Measurements from ENCODE around the gene RALGAPA2. TPM values are rescaled to one million over a fixed set of nuclear protein-coding genes. Genes with fewer than 3 reads are reported as not detected.

Gene RALGAPA2
- total RNA-seq (ENCODE audit: insufficient read depth, low replicate concordance) = 15.6 TPM

- DNase-seq (ENCODE audit: low spot score) = peak; percentile 99
Observed at GRCh38 chr20:20712474-20713243, at the start of gene RALGAPA2. Gene RALGAPA2, minus strand, starts transcription at chr20:20712644. Its CDS starts 164 bp downstream, at chr20:20712480.

DNA sequence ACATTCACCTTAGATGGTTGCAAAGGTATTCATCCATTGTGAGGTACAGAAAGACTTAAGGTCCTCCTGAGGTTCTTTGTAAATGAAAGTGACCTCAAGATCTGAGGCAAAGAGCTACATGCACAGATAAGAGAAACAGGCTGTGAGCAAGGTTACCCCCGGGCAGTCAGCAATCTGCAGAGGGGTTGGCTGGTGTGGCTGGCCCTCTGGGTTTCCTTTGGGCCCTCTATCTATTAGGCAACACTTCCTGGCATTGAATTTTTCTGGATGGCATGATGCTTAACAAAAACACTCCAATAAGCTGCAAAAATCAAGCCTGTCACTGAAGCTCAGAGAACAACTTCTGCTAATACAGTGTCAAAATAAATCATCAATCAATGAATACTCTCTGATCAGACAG, 48.9 kb upstream of the RALGAPA2 start:
- DNase-seq (ENCODE audit: low spot score) = no peak

- DNase-seq (ENCODE audit: low spot score) = no peak
Observed at GRCh38 chr20:20759132-20759531, 46.7 kb upstream of the RALGAPA2 start.

DNA sequence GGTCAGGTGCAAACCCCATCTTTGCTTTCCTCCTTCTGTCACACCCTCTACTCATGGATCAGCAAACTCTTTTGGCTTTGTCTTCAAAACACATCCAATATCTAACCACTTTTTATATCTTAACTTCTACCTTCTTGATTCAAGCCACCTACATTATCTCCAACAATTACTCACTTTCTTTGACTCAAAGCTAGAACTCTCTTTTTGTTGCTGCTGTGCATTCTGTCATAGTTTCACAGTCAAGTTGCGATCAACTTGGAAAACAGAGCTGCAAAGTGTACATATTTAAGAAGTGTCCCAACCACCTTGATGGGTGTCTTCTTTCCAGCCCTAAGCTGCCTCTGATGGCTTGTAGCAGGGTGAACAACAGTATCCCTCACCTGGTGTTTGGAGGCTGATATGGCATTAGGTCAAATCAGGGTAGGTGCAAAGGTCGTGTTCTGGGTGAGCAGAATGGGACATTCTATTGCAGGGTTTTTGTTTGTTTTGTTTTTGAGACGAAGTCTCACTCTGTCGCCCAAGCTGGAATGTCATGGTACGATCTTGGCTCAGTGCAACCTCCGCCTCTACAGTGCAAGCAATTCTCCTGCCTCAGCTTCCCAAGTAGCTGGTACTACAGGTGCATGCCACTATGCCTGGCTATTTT, 43.4 kb upstream of the RALGAPA2 start:
- no peak for DNase-seq (ENCODE audit: low spot score)

GRCh38 chr20:20755231-20755630, 42.8 kb upstream of the RALGAPA2 start:
- no peak for DNase-seq (ENCODE audit: low spot score)

DNA sequence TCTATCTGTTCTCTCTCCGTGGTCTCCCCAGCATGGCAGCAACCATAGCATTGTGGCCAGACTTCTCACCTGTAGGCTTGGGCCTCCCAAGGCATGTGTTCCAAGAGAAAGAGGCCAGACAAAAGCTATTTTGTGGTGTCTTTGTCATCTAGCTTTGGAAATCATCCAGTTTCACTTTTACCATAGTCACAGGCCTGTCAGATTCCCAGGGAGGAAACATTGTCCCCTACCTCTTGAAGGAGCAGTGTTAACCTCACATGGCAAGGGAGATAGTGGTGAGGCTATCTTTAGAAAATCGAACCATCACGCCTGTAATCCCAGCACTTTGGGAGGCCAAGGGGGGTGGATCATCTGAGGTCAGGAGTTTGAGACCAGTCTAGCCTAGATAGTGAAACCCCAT, 42.3 kb upstream of the RALGAPA2 start:
- no peak for DNase-seq (ENCODE audit: low spot score)

GRCh38 chr20:20752712-20753111, 40.3 kb upstream of the RALGAPA2 start:
- no peak for DNase-seq (ENCODE audit: low spot score)

GRCh38 chr20:20747298-20747697, 34.9 kb upstream of the RALGAPA2 start:
- DNase-seq (ENCODE audit: low spot score) = no peak

- no peak for DNase-seq (ENCODE audit: low spot score)
Observed at GRCh38 chr20:20744170-20744725, 31.8 kb upstream of the RALGAPA2 start.

- peak; percentile 91 for DNase-seq (ENCODE audit: low spot score)
Observed at GRCh38 chr20:20743511-20744169, 31.2 kb upstream of the RALGAPA2 start.

DNA sequence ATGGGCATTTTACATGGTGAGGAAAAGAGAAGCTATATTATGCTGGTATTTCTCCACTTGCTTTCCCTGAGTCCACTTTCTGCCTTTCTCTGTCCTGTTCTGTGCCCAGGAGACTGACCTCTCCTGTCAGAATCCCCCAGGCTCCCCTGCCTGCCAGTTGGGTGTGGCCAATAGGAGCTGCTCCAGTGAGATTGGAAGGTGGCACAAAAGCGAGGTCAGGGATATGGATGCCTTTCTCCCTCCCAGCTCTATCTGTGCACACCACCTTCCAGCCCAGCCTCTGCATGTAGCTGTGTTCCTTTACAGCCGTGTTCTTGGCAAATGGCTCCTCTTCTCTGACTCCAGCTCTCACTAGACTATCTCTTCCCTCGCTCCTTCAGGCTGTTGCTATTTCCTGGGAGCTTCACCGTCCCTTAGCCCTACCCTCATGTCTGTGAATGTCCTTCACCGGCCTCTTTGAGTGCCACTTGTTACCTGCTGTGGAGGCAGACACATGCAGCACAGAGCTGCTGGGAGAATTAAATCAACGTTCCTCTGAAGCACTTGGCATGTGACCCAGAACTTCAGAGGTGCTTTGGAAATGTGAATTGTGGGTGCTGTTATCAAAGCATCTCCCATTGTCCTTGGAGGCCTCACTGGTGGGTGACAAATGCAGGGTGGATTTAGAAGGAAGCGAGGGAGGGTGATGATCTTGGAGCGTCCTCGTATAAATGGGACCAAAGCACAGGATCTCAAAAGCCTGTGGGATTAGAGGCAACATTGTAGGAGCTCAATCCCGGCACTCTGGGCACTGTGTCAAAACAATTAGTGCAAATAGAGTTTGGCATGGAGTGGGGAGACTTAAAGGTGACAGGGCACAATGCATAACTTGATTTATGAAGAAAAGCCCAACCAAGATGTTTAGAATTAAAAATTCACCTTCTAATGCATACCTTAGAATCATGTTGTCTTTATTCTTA, 28.9 kb upstream of the RALGAPA2 start:
- no peak for DNase-seq (ENCODE audit: low spot score)

- DNase-seq (ENCODE audit: low spot score) = no peak
Observed at GRCh38 chr20:20740541-20740940, 28.1 kb upstream of the RALGAPA2 start.

DNA sequence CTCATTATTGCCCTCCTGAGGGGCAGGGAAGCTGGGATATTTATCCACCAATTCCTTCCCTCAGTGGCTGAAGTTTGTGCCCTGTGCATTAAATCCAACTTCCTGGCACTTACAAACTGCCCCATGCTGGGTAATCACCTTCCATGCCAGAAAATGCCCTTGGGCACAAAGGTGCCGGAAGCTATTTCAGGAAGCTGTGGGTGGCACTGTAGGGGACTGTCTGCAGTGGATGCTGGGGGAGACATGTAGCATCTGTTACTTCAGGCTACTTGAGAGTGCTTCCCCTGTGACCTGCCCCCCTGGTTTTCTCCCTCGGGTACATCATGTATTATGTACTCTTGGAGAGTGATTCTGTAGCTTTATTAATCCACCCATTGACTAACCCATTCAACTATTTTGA, 24.7 kb upstream of the RALGAPA2 start:
- no peak for DNase-seq (ENCODE audit: low spot score)

DNA sequence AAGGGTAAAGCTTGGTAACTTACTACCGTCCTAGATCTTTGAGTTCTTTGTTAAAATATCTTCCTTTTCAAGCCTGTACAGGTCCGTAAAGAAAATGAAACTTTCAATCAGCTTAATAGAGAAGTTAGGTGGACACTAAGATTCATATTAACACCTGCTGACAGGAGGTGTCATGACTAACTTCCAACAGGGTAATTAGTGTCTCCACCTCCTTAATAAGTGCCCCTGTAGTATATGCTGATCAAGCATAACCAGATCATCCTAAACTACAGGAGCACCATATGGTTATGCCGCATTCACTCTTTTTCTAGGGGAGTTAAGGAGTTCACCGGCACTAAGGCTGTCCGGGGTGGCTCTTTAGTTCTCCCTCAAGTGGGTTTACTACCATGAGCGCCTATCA, 23.9 kb upstream of the RALGAPA2 start:
- DNase-seq (ENCODE audit: low spot score) = no peak

GRCh38 chr20:20734475-20734948, 22.1 kb upstream of the RALGAPA2 start:
- DNase-seq (ENCODE audit: low spot score) = peak; percentile 74

- DNase-seq (ENCODE audit: low spot score) = no peak
Observed at GRCh38 chr20:20733943-20734342, 21.5 kb upstream of the RALGAPA2 start.

GRCh38 chr20:20732641-20733040, 20.2 kb upstream of the RALGAPA2 start:
- DNase-seq (ENCODE audit: low spot score) = no peak

- no peak for DNase-seq (ENCODE audit: low spot score)
Observed at GRCh38 chr20:20731945-20732296, 19.5 kb upstream of the RALGAPA2 start.

GRCh38 chr20:20731000-20731944, 18.8 kb upstream of the RALGAPA2 start:
- no peak for DNase-seq (ENCODE audit: low spot score)

DNA sequence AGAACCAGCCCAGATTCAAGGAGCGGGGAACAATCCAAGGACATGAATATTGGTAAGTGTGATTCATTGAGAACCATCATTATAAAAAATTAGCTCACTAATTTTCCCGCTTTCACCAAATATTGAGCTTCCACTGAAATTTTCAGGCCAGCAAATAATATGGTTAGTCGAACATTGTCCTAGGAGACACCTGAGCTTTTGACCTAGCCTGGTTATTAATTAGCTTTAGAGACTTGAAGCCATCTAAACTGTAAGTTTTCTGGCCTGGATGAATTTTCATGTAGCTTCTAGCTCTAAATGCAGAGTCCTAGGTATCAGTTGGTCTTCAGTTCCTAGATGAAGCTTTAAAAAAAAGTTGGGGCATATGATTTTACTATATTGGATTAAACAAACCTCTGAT, 17.1 kb upstream of the RALGAPA2 start:
- no peak for DNase-seq (ENCODE audit: low spot score)

Measured in umbilical cord (tissue), 2 donors.